GM12892 (cell line): ENCODE results near the gene DENND2A.

Experiments
- POLR2AphosphoS5 ChIP-seq: IDR thresholded peaks from 2 replicates; pipeline ENCODE4 v1.6.1; 2011; ENCODE audit warnings: low read depth, low read length, control low read depth
- TAF1 ChIP-seq: IDR thresholded peaks from 2 replicates; pipeline ENCODE4 v1.6.1; 2011; ENCODE audit warnings: low read depth, mild to moderate bottlenecking, control low read depth, low read length, borderline replicate concordance

- no peak for TF ChIP-seq POLR2AphosphoS5
- TF ChIP-seq TAF1 = no peak
Measured at GRCh38 chr7:140688341-140688740, 47.7 kb upstream of the DENND2A start.
